ENCODE data around the gene IGFL1. TPM values are rescaled to one million over a fixed set of nuclear protein-coding genes. Genes with fewer than 3 reads are reported as not detected.
"Not testable (repeated sequence)": the region's sequence is repeated elsewhere in the genome, so short reads cannot be mapped to it uniquely, and the experiment has no call there.

IGFL1 gene
- total and polyA plus RNA-seq, 10 of the 15 experiments (the other 5 are each of a cell fraction or from before 2014, with no cell fraction given), result not detected

DNA sequence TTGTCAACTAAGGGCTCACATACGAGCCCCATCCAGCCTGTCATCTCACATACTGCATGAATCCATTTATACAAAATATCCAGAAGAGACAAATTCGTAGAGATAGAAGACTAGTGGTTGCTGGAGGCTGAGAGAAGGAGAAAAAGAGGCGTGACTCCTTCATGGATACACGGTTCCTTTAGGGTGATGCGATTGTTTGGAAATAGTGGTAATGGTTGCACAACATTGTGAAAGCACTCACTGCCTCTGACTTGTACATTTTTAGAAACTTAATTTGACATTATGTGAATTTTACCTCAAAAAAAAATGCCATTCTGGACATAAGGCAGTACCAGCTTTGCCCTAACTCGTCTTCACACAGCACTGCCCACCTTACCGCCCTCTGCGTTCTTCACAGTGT lies 27.3 kb downstream of the IGFL1 start (continued):
- TF ChIP-seq ATF2 (IDR thresholded peaks at IDR 0.05; ENCODE audit: low read length) (no peak), PAX5 (IDR thresholded peaks at IDR 0.05; ENCODE audit: borderline replicate concordance, low read depth, low read length) (no peak)
- TF ChIP-seq, protein P1, sequence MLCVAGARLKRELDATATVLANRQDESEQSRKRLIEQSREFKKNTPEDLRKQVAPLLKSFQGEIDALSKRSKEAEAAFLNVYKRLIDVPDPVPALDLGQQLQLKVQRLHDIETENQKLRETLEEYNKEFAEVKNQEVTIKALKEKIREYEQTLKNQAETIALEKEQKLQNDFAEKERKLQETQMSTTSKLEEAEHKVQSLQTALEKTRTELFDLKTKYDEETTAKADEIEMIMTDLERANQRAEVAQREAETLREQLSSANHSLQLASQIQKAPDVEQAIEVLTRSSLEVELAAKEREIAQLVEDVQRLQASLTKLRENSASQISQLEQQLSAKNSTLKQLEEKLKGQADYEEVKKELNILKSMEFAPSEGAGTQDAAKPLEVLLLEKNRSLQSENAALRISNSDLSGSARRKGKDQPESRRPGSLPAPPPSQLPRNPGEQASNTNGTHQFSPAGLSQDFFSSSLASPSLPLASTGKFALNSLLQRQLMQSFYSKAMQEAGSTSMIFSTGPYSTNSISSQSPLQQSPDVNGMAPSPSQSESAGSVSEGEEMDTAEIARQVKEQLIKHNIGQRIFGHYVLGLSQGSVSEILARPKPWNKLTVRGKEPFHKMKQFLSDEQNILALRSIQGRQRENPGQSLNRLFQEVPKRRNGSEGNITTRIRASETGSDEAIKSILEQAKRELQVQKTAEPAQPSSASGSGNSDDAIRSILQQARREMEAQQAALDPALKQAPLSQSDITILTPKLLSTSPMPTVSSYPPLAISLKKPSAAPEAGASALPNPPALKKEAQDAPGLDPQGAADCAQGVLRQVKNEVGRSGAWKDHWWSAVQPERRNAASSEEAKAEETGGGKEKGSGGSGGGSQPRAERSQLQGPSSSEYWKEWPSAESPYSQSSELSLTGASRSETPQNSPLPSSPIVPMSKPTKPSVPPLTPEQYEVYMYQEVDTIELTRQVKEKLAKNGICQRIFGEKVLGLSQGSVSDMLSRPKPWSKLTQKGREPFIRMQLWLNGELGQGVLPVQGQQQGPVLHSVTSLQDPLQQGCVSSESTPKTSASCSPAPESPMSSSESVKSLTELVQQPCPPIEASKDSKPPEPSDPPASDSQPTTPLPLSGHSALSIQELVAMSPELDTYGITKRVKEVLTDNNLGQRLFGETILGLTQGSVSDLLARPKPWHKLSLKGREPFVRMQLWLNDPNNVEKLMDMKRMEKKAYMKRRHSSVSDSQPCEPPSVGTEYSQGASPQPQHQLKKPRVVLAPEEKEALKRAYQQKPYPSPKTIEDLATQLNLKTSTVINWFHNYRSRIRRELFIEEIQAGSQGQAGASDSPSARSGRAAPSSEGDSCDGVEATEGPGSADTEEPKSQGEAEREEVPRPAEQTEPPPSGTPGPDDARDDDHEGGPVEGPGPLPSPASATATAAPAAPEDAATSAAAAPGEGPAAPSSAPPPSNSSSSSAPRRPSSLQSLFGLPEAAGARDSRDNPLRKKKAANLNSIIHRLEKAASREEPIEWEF (IDR thresholded peaks at IDR 0.05; ENCODE audit: insufficient replicate concordance, low read depth, low read length), result no peak

- BruUV-seq (replicated peaks); H3K9ac ChIP-seq (ENCODE audit: control insufficient read depth, insufficient read depth, low read length); H3K9me3 ChIP-seq (replicated peaks; ENCODE audit: control insufficient read depth, insufficient read depth, low read length); in situ Hi-C loops (cut with MboI); RAD21 ChIA-PET (ENCODE audit: unreplicated experiment); DNase-seq (ENCODE audit: low read depth, low spot score); H3K36me3 ChIP-seq (ENCODE audit: control insufficient read depth in 2 of 2, insufficient read depth in 2 of 2, low read length in 1 of 2); POLR2A ChIA-PET; H3K4me3 ChIP-seq; H3K4me1 ChIP-seq (ENCODE audit: control insufficient read depth, insufficient read depth, low read length); H3K27me3 ChIP-seq (replicated peaks in 1 of 2; ENCODE audit: control insufficient read depth in 2 of 2, insufficient read depth in 2 of 2, low read length in 1 of 2); ATAC-seq; H3K4me2 ChIP-seq (ENCODE audit: control insufficient read depth, insufficient read depth); intact Hi-C loops (cut with micrococcal nuclease; ENCODE audit: unreplicated experiment); H3K79me2 ChIP-seq (ENCODE audit: control insufficient read depth, insufficient read depth, low read length); H4K20me1 ChIP-seq (ENCODE audit: control insufficient read depth, insufficient read depth); FAIRE-seq; H2AFZ ChIP-seq (ENCODE audit: control insufficient read depth, low read depth, low read length); H3K27ac ChIP-seq (ENCODE audit: control insufficient read depth, insufficient read depth): not testable (repeated sequence)
- ChIA-PET SMC1A (ENCODE audit: uncharacterized antibody, unreplicated experiment) (interaction anchor here (4.5 kb wide), 1 partner anchor 234 kb away, joined by 34 read pairs; no protein-coding TSS in a partner anchor), CTCF (interaction anchor here (1.3 to 7.6 kb wide), 5 partner anchors 8 to 234 kb away, joined by 3 to 105 read pairs (median 5); no protein-coding TSS in a partner anchor)
- 23% methylated on average over 6 of the region's 7 CpGs for WGBS (ENCODE audit: insufficient coverage, insufficient replicate concordance, low lambda C conversion rate, missing lambda C conversion rate)
These were observed 32.0 kb downstream of the IGFL1 start for GRCh38 chr19:46261501-46261900.

All from GM12878 (cell line).